ENCODE results near the gene GPC6.

DNA sequence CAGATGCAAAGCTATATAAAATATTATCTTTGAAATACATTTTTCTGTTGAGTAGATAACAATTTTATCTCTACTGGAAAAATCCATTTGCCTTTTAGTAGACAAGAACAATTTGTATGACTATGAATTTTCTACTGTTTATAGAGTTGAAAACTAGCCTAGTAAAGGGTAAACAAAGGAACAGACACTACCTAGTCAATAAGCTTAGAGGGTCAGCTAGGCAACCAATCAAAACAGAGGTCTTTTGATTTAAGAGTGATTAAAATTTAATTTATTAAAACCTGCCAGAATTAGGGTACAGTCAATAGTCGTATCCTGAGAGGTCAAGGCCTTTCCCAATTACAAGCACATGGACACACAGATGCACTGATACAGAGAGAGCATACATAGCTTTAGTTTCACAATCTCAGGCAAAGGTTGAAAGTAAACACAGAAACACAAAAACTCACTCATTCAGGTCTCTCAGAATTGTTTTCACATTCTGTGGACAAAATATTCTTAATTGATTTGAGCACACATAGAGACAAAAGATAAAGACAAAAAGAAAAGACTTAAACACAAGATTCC is 24.5 kb upstream of the GPC6 start:
- TF ChIP-seq, protein P1, sequence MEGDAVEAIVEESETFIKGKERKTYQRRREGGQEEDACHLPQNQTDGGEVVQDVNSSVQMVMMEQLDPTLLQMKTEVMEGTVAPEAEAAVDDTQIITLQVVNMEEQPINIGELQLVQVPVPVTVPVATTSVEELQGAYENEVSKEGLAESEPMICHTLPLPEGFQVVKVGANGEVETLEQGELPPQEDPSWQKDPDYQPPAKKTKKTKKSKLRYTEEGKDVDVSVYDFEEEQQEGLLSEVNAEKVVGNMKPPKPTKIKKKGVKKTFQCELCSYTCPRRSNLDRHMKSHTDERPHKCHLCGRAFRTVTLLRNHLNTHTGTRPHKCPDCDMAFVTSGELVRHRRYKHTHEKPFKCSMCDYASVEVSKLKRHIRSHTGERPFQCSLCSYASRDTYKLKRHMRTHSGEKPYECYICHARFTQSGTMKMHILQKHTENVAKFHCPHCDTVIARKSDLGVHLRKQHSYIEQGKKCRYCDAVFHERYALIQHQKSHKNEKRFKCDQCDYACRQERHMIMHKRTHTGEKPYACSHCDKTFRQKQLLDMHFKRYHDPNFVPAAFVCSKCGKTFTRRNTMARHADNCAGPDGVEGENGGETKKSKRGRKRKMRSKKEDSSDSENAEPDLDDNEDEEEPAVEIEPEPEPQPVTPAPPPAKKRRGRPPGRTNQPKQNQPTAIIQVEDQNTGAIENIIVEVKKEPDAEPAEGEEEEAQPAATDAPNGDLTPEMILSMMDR (conservative IDR thresholded peaks at IDR 0.05): no peak
- no peak for TF ChIP-seq EZH2 (IDR thresholded peaks at IDR 0.05; ENCODE audit: low read depth)
